Heart left ventricle (tissue), 16 donors: ENCODE data around the gene FLYWCH1. TPM values are rescaled to one million over a fixed set of nuclear protein-coding genes. Genes with fewer than 3 reads are reported as not detected.

Experiments used
- ATAC-seq, 4 donors: fragments of 200-7000 bp; cut with Tn5 transposase; one replicate each; pipeline ENCODE4 v1.9.1; 2020 to 2022; ENCODE audit warnings: moderate library complexity in 4 of 4, mild to moderate bottlenecking in 3 of 4, moderate number of reproducible peaks in 1 of 4
- DNase-seq, 5 donors: peaks; one replicate each; pipeline ENCODE4 v3.0.0-alpha.2; 2020
- H3K27ac ChIP-seq, 12 donors: fragments of 200-600 bp; sonication (generic) in 4 of 12; one replicate each; pipeline versions ENCODE4 v1.5.0 to v1.8.0; 2016 to 2022; ENCODE audit warnings: mild to moderate bottlenecking in 2 of 12
- H3K27me3 ChIP-seq, 9 donors: fragments of 200-600 bp; sonication (generic) in 2 of 9; one replicate each; pipeline versions ENCODE4 v1.5.1 to v1.8.0; 2016 to 2022; ENCODE audit warnings: mild to moderate bottlenecking in 3 of 9
- H3K36me3 ChIP-seq, 9 donors: fragments of 200-600 bp; sonication (generic) in 2 of 9; one replicate each; pipeline versions ENCODE4 v1.5.0 to v1.8.0; 2018 to 2022; ENCODE audit warnings: mild to moderate bottlenecking in 2 of 9
- H3K4me1 ChIP-seq, 12 donors: fragments of 200-600 bp; sonication (generic) in 4 of 12; one replicate each; pipeline versions ENCODE4 v1.5.0 to v1.8.0; 2016 to 2022; ENCODE audit warnings: mild to moderate bottlenecking in 3 of 12
- H3K4me3 ChIP-seq, 12 donors: fragments of 200-600 bp; sonication (generic) in 4 of 12; one replicate each; pipeline versions ENCODE4 v1.5.0 to v1.8.0; 2017 to 2022; ENCODE audit warnings: mild to moderate bottlenecking in 9 of 12, moderate library complexity in 4 of 12
- H3K9me3 ChIP-seq, 12 donors: fragments of 200-600 bp; sonication (generic) in 4 of 12; one replicate each; pipeline versions ENCODE4 v1.5.0 to v1.8.0; 2016 to 2022; ENCODE audit warnings: mild to moderate bottlenecking in 1 of 12
- POLR2A ChIP-seq, 2 donors: fragments of 450-650 bp; IDR thresholded peaks; one replicate each; pipeline ENCODE4 v1.6.1; 2017; ENCODE audit warnings: antibody characterized with exemption in 2 of 2, mild to moderate bottlenecking in 2 of 2, moderate library complexity in 2 of 2
- WGBS, 4 donors: extraction: QIAGEN DNeasy Blood & Tissue Kit in 2 of 4; methylation state at CpG; one replicate each; pipeline versions ENCODE4 v1.1.5 to v1.1.7; 2013 to 2018; 5-methylcytosine and 5-hydroxymethylcytosine counted together
- intact Hi-C, 10 donors: fragments of 100-400 bp; cut with DNase I; formaldehyde crosslinking; loops; one replicate each; pipeline versions ENCODE4 v1.11.1 to v1.14.2; 2022
- polyA plus RNA-seq, 2 donors: library from polyadenylated mRNA; stranded (reverse); fragments of 200-250 nt; gene quantifications; one replicate each; pipeline ENCODE4 v1.2.3, GENCODE V29; 2013
- total RNA-seq, 9 donors: library from RNA; depleted of rRNA in 2 of 9; stranded (reverse); fragments of >200 nt in 2 of 9; fragmentation: NEBNext Ultra II Directional in 3 of 9; extraction: Animal tissue kit (Norgen Biotek cat#: 25700) in 3 of 9; gene quantifications; one replicate each; pipeline versions ENCODE4 v1.1.0 to v1.2.4, GENCODE V29; 2016 to 2023
- TF ChIP-seq, protein P1 (sequence below), 12 donors: fragments of 200-600 bp; sonication (generic) in 4 of 12; IDR thresholded peaks; one replicate each; pipeline versions ENCODE4 v1.5.0 to v1.8.0; 2018 to 2022; ENCODE audit warnings: antibody characterized with exemption in 12 of 12, mild to moderate bottlenecking in 5 of 12
- donor health status: ischemic (EF 13 %, LVEDD 7.1; RV severe dilation, severe dysfunction).
- donor health status: healthy with polysubstance abuse.
- donor health status: DM: no; HTN: yes; CAD: no.
- donor health status: DM: no; HTN: no; CAD: no.
- donor health status: ischemic (EF 25% LVEDD 6.9; RV normal size, moderate dysfunction).
- donor health status: ischemic (EF 25% LVEDD 5.7; RV mildly dilated, moderate dysfunction).
- donor health status: healthy.
- donor health status: DM: yes; HTN: yes; CAD: no.
- donor health status: ischemic (EF 35%, LVEDD 5.7; RV mildly dilated, moderate dysfunction).
- donor health status: nonischemic (EF 11% LVEDD 7.7; RV severe dilation, severe dysfunction).
- donor health status: DM: yes; HTN: yes; CAD: no.
- donor health status: PGD.
- donor health status: ischemic (EF 29% LVEDD 5.4; RV normal size, mild dysfunction).
- donor health status: nonischemic (EF 23%, LVEDD 6.1; RV moderate dilation, normal function).

The FLYWCH1 gene
- total and polyA plus RNA-seq, 11 donors, result 26.3 to 48.4 (median 34.1) TPM

DNA sequence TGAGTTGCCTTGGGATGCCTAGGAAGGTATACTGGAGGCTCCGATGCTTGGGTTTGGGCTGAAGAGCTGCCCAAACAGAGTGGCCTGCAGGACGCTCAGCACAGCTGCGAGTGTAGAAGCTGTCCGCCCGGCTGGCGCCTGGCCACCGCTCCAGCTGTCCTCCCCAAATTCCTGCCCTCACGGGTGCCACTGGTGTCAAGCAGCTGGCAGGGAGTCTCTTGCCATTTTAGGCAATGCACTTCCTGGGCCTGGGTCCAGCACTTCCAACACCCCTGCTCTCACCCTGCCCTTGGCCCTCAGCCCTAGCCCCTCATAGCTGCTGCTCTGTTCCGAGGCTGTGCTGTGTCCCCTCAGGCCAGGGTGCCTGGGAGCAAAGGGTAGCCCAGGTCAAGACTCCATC is 73.7 kb downstream of the FLYWCH1 start:
- intact Hi-C loops, result no loop called here

DNA sequence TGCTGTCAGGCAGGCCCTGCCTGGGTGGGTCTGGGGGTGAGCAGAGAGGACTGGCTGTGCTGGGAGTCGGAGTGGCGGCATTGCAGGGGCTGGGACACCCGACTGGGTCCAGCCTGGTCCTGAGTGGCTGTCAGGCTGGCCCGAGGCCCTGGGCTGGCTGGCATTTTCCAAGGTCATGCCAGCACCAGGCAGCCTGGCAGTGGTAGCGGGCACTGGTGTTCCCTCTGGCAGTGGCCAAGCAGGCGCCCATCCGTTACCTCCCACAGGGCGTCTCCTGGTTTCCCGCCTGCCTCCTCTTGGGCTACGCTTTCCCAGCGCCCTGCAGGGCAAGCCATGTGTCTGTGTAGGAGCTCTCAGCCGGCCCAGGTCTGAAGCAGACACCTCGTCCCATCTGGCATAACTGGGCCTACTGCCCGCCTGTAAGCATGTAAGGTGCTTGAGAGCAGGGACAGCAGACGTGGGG is 74.2 kb downstream of the FLYWCH1 start:
- Histone ChIP-seq H3K36me3 (no peaks in the 10 kb centered on the region), H3K4me1 (peaks cover 0 to 38% (median 21%) of the 10 kb centered on the region in 12 donors), H3K27ac (peak overlapping the region; percentile 53 to 97 (median 86)), H3K4me3 (no peak overlapping the region), H3K9me3 (no peaks in the 10 kb centered on the region), H3K27me3 (peaks cover 0 to 17% (median 3%) of the 10 kb centered on the region in 9 donors)
- TF ChIP-seq, protein P1, sequence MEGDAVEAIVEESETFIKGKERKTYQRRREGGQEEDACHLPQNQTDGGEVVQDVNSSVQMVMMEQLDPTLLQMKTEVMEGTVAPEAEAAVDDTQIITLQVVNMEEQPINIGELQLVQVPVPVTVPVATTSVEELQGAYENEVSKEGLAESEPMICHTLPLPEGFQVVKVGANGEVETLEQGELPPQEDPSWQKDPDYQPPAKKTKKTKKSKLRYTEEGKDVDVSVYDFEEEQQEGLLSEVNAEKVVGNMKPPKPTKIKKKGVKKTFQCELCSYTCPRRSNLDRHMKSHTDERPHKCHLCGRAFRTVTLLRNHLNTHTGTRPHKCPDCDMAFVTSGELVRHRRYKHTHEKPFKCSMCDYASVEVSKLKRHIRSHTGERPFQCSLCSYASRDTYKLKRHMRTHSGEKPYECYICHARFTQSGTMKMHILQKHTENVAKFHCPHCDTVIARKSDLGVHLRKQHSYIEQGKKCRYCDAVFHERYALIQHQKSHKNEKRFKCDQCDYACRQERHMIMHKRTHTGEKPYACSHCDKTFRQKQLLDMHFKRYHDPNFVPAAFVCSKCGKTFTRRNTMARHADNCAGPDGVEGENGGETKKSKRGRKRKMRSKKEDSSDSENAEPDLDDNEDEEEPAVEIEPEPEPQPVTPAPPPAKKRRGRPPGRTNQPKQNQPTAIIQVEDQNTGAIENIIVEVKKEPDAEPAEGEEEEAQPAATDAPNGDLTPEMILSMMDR (IDR thresholded peaks at IDR 0.05), result no peak
- TF ChIP-seq POLR2A (IDR thresholded peaks at IDR 0.05), result no peak
- intact Hi-C loops, result no loop called here
- ATAC-seq, result peak; percentile 77 to 85 (median 78)
- DNase-seq, result peak in 4 of 5 donors; percentile 68 to 89 (median 75)
- WGBS, 4 donors, result 49 to 64% (median 56%) methylated on average over 9 to 15 of the region's 15 CpGs

More for the DNA sequence above, 73.7 kb downstream of the FLYWCH1 start:
- DNase-seq (peak in 4 of 5 donors; percentile 57 to 72 (median 66)), ATAC-seq (peak; percentile 3 to 57 (median 17))
- H3K9me3 ChIP-seq, result no peaks in the 10 kb centered on the region
- H3K27ac ChIP-seq, result peak overlapping the region; percentile 53 to 97 (median 86)
- no peaks in the 10 kb centered on the region for H3K36me3 ChIP-seq
- H3K4me3 ChIP-seq, result no peak overlapping the region
- 34 to 60% (median 41%) methylated on average over 1 to 9 of the region's 9 CpGs for WGBS, 4 donors
- H3K27me3 ChIP-seq, result peaks cover 0 to 17% (median 3%) of the 10 kb centered on the region in 9 donors
- no peak for TF ChIP-seq POLR2A (IDR thresholded peaks at IDR 0.05)
- TF ChIP-seq, protein P1 (IDR thresholded peaks at IDR 0.05), result no peak
- peaks cover 0 to 41% (median 23%) of the 10 kb centered on the region in 12 donors for H3K4me1 ChIP-seq

DNA sequence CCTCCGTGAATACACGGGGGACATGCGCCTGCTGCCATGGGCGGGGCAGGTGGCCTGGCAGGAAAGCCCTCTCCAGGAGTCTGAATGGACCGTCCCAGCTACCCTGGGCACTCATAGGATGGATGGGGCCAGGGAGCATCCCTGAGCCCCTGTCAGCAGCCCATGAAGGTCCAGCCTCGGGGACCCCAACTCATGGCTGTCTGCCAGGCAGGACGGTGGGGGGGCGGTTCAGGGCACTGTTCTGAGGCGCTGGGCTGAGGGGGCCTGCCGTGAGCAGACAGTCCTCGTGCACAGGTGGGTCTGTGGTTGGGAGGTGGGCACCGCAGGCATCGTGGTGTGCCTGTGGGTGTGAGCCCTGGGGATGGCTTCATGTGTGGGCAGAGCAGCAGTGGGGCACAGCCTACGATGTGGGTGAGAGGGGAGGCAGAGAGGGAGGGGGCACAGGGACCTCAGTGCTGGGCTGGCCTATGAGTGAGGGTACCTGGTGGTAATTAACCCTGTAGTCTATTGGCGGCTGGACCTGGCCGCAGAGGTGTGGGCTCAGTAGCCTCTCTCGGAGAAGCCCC is 75.0 kb downstream of the FLYWCH1 start:
- Histone ChIP-seq H3K4me3 (no peak overlapping the region), H3K36me3 (no peaks in the 10 kb centered on the region), H3K27me3 (peaks cover 0 to 17% (median 3%) of the 10 kb centered on the region in 9 donors), H3K9me3 (no peaks in the 10 kb centered on the region), H3K27ac (peak overlapping the region in 5 of 12 donors; percentile 70 to 97 (median 88)), H3K4me1 (peaks cover 0 to 32% (median 15%) of the 10 kb centered on the region in 12 donors)
- no peak for TF ChIP-seq POLR2A (IDR thresholded peaks at IDR 0.05)
- TF ChIP-seq, protein P1 (IDR thresholded peaks at IDR 0.05), result no peak
- ATAC-seq, result no peak
- no peak for DNase-seq
- intact Hi-C loops, result no loop called here
- 75 to 80% (median 79%) methylated on average over 13 to 17 of the region's 17 CpGs for WGBS, 4 donors

DNA sequence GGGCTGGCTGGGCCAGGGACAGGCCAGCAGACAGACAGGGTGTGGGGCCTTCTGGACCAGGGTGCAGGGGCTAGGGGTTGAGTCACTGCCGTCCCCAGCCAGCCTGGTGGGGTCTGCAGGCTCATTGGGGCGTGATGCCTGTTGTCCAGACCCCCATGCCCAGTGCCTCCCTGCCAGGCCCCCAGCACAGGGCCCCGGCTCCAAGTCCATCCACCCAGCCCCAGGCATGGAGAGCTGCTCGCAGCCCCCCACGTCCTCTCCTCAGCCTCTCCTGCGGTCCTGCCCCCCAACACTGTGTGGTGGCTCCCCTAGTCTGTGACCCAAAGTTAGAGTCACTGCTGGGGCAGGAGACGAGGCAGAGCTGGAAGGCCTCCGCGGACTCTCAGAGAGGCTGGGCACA is 75.6 kb downstream of the FLYWCH1 start:
- H3K4me3 ChIP-seq, result no peak overlapping the region
- ATAC-seq (no peak), DNase-seq (no peak)
- H3K27ac ChIP-seq, result no peak overlapping the region
- H3K4me1 ChIP-seq, result peaks cover 0 to 32% (median 15%) of the 10 kb centered on the region in 12 donors
- no peaks in the 10 kb centered on the region for H3K9me3 ChIP-seq
- H3K27me3 ChIP-seq, result peaks cover 0 to 17% (median 3%) of the 10 kb centered on the region in 9 donors
- intact Hi-C loops, result no loop called here
- TF ChIP-seq, protein P1 (IDR thresholded peaks at IDR 0.05), result no peak
- TF ChIP-seq POLR2A (IDR thresholded peaks at IDR 0.05), result no peak
- 75 to 94% (median 84%) methylated on average over 7 to 9 of the region's 9 CpGs for WGBS, 4 donors
- H3K36me3 ChIP-seq, result no peaks in the 10 kb centered on the region
